DND-41 (cell line): Measurements from ENCODE around the gene CPNE5.

Source experiments
- CTCF ChIP-seq: IDR thresholded peaks from 2 replicates; pipeline ENCODE4 v1.5.1; 2012; ENCODE audit warnings: borderline replicate concordance, low read length, moderate library complexity, mild to moderate bottlenecking; ENCODE audit not compliant: poor library complexity, severe bottlenecking; ENCODE audit errors: extremely low read depth
- EZH2 ChIP-seq: IDR thresholded peaks from 3 replicates; pipeline ENCODE4 v1.6.1; 2012; ENCODE audit warnings: borderline replicate concordance, low read depth, mild to moderate bottlenecking, moderate library complexity, low read length, inconsistent platforms; ENCODE audit not compliant: severe bottlenecking

- TF ChIP-seq EZH2 (no peak), CTCF (no peak)
Observed at GRCh38 chr6:36788186-36788585, 51.1 kb downstream of the CPNE5 start.
